Skeletal muscle satellite cell (primary cell): ENCODE measurements around the gene GLCCI1.
"Not testable (repeated sequence)": the region's sequence is repeated elsewhere in the genome, so short reads cannot be mapped to it uniquely, and the experiment has no call there.

ENCODE experiments used
- H3K27me3 ChIP-seq: 2 replicates; pipeline ENCODE4 v1.7.0; 2013; ENCODE audit warnings: low read length; ENCODE audit not compliant: control insufficient read depth, insufficient read depth
- H3K36me3 ChIP-seq: 2 replicates; pipeline ENCODE4 v1.7.0; 2013; ENCODE audit warnings: mild to moderate bottlenecking, control low read depth, low read length; ENCODE audit not compliant: insufficient read depth
- H3K4me1 ChIP-seq: 2 replicates; pipeline ENCODE4 v1.7.0; 2013; ENCODE audit warnings: low read length; ENCODE audit not compliant: control insufficient read depth, insufficient read depth
- H3K4me2 ChIP-seq: 2 replicates; pipeline ENCODE4 v1.7.0; 2013; ENCODE audit warnings: mild to moderate bottlenecking, low read length
- H3K4me3 ChIP-seq: 2 replicates; pipeline ENCODE4 v1.7.0; 2013; ENCODE audit warnings: low read length
- H3K9ac ChIP-seq: 2 replicates; pipeline ENCODE4 v1.7.0; 2013; ENCODE audit warnings: mild to moderate bottlenecking, low read depth, low read length, moderate library complexity
- H3K9me3 ChIP-seq: replicated peaks from 2 replicates; pipeline ENCODE4 v1.7.0; 2013; ENCODE audit warnings: mild to moderate bottlenecking, control low read depth, low read length

The GLCCI1 gene

DNA sequence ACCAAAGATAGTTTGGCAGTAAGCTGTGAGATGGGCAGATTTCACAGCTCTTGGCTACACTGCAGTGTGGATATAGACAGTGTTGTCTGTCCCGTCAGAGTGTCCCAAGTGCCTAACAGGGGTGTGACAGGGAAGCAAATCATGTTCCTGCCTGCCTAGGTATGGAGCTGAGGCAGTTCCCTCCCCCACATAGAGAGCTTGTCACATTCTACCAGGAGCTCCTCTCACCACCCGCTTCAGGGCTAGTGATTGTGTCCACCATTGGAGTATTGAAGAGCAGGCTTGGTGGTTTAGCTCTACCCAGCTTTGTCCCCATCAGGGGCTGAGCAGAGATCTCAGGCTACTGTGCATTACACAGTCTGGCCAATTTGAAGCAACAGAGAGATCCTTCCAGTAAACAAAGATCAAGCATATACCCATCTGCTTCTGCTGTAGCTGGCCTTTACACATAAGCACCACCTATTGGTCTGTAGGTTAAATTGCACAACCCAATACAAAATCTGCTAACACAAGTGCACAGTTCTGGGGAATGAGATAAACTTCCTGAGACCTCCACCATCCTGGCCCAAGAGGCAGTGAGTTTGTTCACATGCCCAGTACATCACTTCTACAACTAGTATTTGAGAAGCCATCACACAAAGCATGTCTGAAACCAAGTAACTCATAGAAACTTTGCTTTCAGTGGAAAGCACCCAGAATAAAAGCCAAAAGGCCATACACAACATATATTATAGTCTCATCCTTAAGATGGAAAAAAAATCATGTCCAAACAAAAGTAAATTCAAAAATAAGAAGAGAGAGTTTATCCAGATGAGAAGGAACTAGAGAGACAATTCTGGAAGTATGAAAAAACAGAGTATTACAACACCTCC lies 67.3 kb downstream of the GLCCI1 start:
- Histone ChIP-seq H3K4me1 (no peaks in the 10 kb centered on the region), H3K4me2 (no peak overlapping the region), H3K9ac (no peak overlapping the region), H3K36me3 (no peaks in the 10 kb centered on the region), H3K9me3 (no peaks in the 10 kb centered on the region), H3K4me3 (no peak overlapping the region), H3K27me3 (no peaks in the 10 kb centered on the region)

GRCh38 chr7:8037151-8037550 lies 68.6 kb downstream of the GLCCI1 start:
- Histone ChIP-seq H3K9me3 (no peaks in the 10 kb centered on the region), H3K9ac (no peak overlapping the region), H3K36me3 (no peaks in the 10 kb centered on the region), H3K27me3 (no peaks in the 10 kb centered on the region), H3K4me2 (no peak overlapping the region), H3K4me3 (no peak overlapping the region), H3K4me1 (no peaks in the 10 kb centered on the region)

GRCh38 chr7:8040768-8041369 lies 72.3 kb downstream of the GLCCI1 start:
- no peaks in the 10 kb centered on the region for H3K36me3 ChIP-seq
- H3K27me3 ChIP-seq: no peaks in the 10 kb centered on the region
- H3K9ac ChIP-seq: no peak overlapping the region
- no peak overlapping the region for H3K4me3 ChIP-seq
- no peak overlapping the region for H3K4me2 ChIP-seq
- no peaks in the 10 kb centered on the region for H3K9me3 ChIP-seq
- H3K4me1 ChIP-seq: peaks cover 7% of the 10 kb centered on the region

GRCh38 chr7:8042796-8043535 lies 74.4 kb downstream of the GLCCI1 start:
- Histone ChIP-seq H3K9me3 (no peaks in the 10 kb centered on the region), H3K4me1 (peaks cover 7% of the 10 kb centered on the region), H3K9ac (no peak overlapping the region), H3K36me3 (no peaks in the 10 kb centered on the region), H3K27me3 (no peaks in the 10 kb centered on the region), H3K4me2 (no peak overlapping the region), H3K4me3 (no peak overlapping the region)

GRCh38 chr7:8044761-8045430 lies 76.3 kb downstream of the GLCCI1 start:
- Histone ChIP-seq H3K27me3 (no peaks in the 10 kb centered on the region), H3K4me3 (no peak overlapping the region), H3K36me3 (no peaks in the 10 kb centered on the region), H3K9ac (no peak overlapping the region), H3K4me1 (peaks cover 7% of the 10 kb centered on the region), H3K4me2 (no peak overlapping the region), H3K9me3 (no peaks in the 10 kb centered on the region)

- not testable (repeated sequence) for H3K4me2 ChIP-seq, H3K4me1 ChIP-seq, H3K9ac ChIP-seq, H3K9me3 ChIP-seq, H3K4me3 ChIP-seq, H3K27me3 ChIP-seq, H3K36me3 ChIP-seq
These were observed 79.5 kb downstream of the GLCCI1 start for GRCh38 chr7:8048067-8048466.

GRCh38 chr7:8051373-8051772 lies 82.8 kb downstream of the GLCCI1 start:
- Histone ChIP-seq H3K36me3 (peaks cover 3% of the 10 kb centered on the region), H3K4me1 (no peaks in the 10 kb centered on the region), H3K4me2 (no peak overlapping the region), H3K9ac (no peak overlapping the region), H3K9me3 (no peaks in the 10 kb centered on the region), H3K27me3 (no peaks in the 10 kb centered on the region), H3K4me3 (no peak overlapping the region)

DNA sequence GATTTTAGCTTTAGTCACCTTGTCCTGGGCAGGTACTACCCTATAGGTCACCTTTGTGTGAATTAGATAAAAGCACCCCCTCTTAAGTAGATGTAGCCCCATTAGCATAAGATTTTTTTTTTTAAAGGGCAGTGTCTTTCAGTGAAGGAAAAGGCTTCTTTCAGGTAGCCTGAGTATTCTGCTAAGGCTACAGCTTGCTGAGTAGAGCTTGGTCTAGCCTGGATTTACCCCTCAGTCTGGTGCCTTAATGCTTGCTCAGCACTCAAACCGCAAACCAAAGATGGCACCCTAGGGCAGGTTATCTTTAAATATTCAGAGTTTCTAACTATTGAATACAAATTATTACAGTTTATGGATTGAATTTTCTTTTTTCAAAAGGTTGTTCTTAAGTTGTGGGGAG lies 83.4 kb downstream of the GLCCI1 start:
- peaks cover 3% of the 10 kb centered on the region for H3K36me3 ChIP-seq
- H3K9ac ChIP-seq: no peak overlapping the region
- no peak overlapping the region for H3K4me2 ChIP-seq
- no peak overlapping the region for H3K4me3 ChIP-seq
- no peaks in the 10 kb centered on the region for H3K27me3 ChIP-seq
- H3K9me3 ChIP-seq: no peaks in the 10 kb centered on the region
- no peaks in the 10 kb centered on the region for H3K4me1 ChIP-seq

- Histone ChIP-seq H3K27me3 (no peaks in the 10 kb centered on the region), H3K4me2 (no peak overlapping the region), H3K9ac (no peak overlapping the region)
These were observed 84.2 kb downstream of the GLCCI1 start for GRCh38 chr7:8052824-8053223.

GRCh38 chr7:8056439-8056838 lies 87.8 kb downstream of the GLCCI1 start:
- no peaks in the 10 kb centered on the region for H3K9me3 ChIP-seq
- no peaks in the 10 kb centered on the region for H3K4me1 ChIP-seq
- no peaks in the 10 kb centered on the region for H3K27me3 ChIP-seq
- no peak overlapping the region for H3K4me2 ChIP-seq
- H3K9ac ChIP-seq: no peak overlapping the region
- peaks cover 3% of the 10 kb centered on the region for H3K36me3 ChIP-seq
- no peak overlapping the region for H3K4me3 ChIP-seq

More at GRCh38 chr7:8052824-8053223, 84.2 kb downstream of the GLCCI1 start:
- H3K36me3 ChIP-seq: peaks cover 3% of the 10 kb centered on the region
- H3K9me3 ChIP-seq: no peaks in the 10 kb centered on the region
- no peaks in the 10 kb centered on the region for H3K4me1 ChIP-seq
- H3K4me3 ChIP-seq: no peak overlapping the region

GRCh38 chr7:8057566-8057965 lies 89.0 kb downstream of the GLCCI1 start:
- Histone ChIP-seq H3K4me2 (no peak overlapping the region), H3K9me3 (no peaks in the 10 kb centered on the region), H3K4me3 (no peak overlapping the region), H3K9ac (no peak overlapping the region), H3K4me1 (no peaks in the 10 kb centered on the region), H3K27me3 (no peaks in the 10 kb centered on the region), H3K36me3 (peaks cover 3% of the 10 kb centered on the region)
